Skin epidermis (tissue), 12 donors: ENCODE results near the gene NIN.

Experiments
- H3K27ac ChIP-seq, 21 experiments: fragments of 200-600 bp; sonication (generic) in 11 of 21; one replicate each; pipeline ENCODE4 v1.5.0; 2020; ENCODE audit warnings: mild to moderate bottlenecking in 3 of 21, inconsistent platforms in 2 of 21, moderate library complexity in 2 of 21
- H3K4me3 ChIP-seq, 7 experiments: fragments of 200-600 bp; sonication (generic) in 2 of 7; one replicate each; pipeline ENCODE4 v1.5.0; 2020; ENCODE audit warnings: inconsistent platforms in 2 of 7, mild to moderate bottlenecking in 2 of 7, moderate library complexity in 1 of 7

Gene NIN

DNA sequence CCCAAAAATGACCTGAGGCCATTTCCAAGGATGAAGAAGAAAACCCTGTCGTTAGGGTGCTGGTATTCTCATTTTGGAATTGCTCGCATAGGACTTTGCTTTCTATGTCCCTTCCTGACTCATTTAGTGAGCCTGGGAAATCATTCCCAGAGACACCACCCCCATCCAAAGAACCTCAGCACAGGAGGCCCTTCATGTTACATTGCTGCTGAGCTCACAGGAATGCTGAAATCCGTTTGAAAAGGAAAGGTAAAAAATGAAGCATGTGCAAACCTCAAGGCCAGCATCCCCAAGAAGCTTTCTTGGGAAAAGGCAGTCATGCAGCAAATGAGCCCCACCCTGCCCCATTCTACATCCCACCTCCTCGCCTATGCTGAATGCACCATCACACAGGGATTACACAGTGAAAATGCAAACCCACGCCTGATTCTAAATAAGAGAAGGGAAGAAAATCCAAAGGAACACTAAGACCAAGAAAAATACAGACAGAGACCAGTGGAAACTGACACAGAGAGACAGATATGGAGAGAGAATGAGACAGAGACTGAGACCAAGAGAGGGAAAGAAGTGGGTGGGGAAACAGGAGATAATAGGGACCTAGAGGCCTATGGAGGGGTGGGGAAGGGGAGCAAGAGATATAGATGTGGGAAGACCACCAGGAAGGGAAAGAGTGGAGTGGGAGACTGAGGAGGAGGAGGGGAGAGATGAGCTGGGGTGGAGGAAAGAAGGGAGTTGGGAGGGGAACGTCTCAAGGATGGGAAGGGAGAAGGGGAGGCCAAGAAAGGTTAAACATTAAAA lies 33.5 kb downstream of the NIN start:
- Histone ChIP-seq H3K27ac (no peak overlapping the region), H3K4me3 (no peak overlapping the region)

GRCh38 chr14:50796390-50796789 lies 34.6 kb downstream of the NIN start:
- no peak overlapping the region for H3K27ac ChIP-seq
- H3K4me3 ChIP-seq = no peak overlapping the region

- Histone ChIP-seq H3K4me3 (no peak overlapping the region), H3K27ac (no peak overlapping the region)
These were observed 35.1 kb downstream of the NIN start for GRCh38 chr14:50795909-50796308.

- Histone ChIP-seq H3K27ac (no peak overlapping the region), H3K4me3 (no peak overlapping the region)
These were observed 35.8 kb downstream of the NIN start for GRCh38 chr14:50795142-50795541.

DNA sequence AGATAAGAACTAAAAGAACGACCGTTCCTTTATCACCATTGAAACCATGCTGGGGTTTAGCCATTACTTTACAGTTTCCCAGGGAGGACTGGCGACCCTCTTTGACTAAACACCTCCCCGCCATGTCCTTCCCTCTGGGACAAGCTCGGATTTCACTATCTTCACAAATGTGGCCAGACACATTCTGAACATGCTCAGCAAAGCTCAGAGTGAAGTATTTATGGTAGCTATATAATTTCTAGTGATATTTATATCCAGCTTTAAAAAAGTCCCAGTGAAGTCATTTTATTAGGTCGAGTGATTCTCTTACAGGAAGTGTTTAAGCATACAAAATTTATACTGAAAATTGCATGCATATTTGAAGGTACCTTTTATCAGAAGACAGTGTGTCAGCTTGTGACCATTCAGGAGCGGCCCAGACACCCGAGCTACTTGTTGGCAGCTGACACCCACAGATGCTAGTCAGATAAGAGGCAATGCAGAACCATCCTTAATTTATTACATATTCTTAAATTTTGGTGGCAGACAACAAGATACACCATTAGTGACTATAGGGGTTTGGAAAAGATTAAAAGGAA lies 36.8 kb downstream of the NIN start:
- Histone ChIP-seq H3K27ac (no peak overlapping the region), H3K4me3 (no peak overlapping the region)

DNA sequence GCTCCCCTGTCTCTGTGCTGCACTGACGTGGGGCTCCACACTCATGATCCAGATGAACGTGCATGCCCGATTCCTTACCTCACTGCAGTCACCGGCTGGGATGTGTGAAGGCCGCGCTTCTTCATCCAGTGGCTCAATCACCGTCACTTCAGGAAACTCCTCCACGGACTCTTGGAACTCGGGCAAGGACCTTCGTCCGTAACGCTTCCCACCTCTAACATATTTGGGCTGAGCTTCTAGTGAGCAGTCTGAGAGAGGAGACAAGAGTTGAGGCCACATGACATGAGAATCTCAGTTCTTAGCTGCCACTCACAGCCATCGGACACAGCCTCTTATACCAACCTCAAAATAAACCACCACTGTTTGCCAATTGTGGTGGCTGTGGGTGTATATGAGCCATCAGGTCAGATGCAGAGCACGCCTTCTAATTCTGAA lies 38.3 kb downstream of the NIN start:
- peak overlapping the region in 2 of 21 experiments; percentile 31 to 78 for H3K27ac ChIP-seq
- H3K4me3 ChIP-seq = no peak overlapping the region

- H3K4me3 ChIP-seq = no peak overlapping the region
- H3K27ac ChIP-seq = peak overlapping the region in 5 of 21 experiments; percentile 16 to 78 (median 31)
These were observed 38.9 kb downstream of the NIN start for GRCh38 chr14:50792051-50792477.

DNA sequence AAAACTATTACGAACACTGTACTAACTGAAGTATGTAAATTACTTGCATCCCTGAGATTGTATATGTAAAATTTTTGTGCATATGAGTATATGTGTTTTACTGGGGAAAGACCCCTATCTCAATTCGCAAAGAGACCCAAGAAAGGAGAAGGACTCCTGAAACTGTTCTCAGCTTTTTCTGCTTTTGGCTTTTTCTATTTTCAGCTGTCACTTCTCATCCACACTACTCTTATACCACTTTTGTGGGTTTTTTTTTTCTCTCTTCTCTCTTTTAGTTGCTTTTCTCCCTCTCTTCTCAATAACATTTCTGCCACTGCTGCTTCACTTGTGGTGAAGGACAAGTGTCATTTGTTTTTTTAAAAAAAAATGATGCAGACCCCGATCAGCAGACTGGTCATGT lies 39.8 kb downstream of the NIN start:
- Histone ChIP-seq H3K4me3 (no peak overlapping the region), H3K27ac (peak overlapping the region in 2 of 21 experiments; percentile 31 to 78)

DNA sequence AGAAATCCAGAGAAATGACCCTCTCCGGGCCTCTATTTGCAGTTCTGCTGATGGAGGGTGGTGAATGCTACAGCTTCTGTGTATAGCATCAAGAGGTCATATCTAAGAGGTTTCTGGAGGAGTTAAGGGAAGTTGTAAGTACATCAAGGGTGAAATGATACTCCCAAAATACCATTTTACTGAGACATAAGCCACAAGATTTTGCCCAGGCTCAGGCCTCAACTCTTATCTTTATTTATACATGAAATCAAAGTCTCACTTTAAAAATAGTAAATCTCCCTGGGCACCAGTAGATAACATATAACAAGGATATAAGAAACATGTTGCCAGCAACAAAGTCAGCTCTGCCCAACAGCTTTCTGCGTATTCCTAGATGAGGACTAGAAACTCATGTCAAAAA lies 40.4 kb downstream of the NIN start:
- peak overlapping the region in 1 of 21 experiments; percentile 65 for H3K27ac ChIP-seq

DNA sequence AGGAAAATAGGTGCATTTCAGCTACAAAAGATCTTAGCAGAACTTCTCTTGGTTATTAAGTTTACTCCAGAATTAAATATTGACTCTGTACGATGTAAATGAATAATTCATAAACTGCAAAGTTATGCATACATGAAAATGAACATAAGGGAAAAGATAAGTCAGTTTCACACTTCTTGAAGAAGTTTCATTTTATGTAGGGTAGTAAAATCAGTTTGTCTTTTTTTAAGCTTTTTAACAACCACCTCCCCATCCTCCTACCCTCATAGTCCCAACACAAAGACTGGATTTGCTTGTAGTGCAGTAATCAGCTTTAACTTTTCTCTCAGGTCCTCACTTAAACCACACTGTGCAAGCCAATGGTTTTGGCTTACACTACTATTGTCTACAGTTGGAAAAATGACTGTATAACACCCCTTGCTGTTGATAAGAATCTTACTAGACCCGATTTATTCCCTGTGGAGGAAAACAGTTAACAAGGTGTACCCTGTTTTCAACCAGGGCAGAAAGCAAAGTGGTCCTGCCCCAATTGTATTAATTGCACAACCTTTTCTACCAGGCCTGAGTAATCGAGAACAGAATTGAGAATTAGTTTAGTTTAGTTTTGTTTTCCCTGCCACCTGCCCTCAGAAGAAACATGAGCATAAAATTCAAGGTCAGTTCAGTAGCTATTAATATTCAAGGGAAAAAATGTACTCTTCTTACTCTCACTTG lies 44.1 kb downstream of the NIN start:
- no peak overlapping the region for H3K4me3 ChIP-seq

More for the DNA sequence above, 40.4 kb downstream of the NIN start:
- no peak overlapping the region for H3K4me3 ChIP-seq

GRCh38 chr14:50785457-50786063 lies 45.4 kb downstream of the NIN start:
- H3K27ac ChIP-seq = peak overlapping the region in 8 of 21 experiments; percentile 1 to 77 (median 45)
- H3K4me3 ChIP-seq = no peak overlapping the region

More for the DNA sequence above, 44.1 kb downstream of the NIN start:
- H3K27ac ChIP-seq = peak overlapping the region in 2 of 21 experiments; percentile 25 to 77

- peak overlapping the region in 8 of 21 experiments; percentile 1 to 77 (median 46) for H3K27ac ChIP-seq
- H3K4me3 ChIP-seq = no peak overlapping the region
These were observed 46.1 kb downstream of the NIN start for GRCh38 chr14:50784683-50785456.

DNA sequence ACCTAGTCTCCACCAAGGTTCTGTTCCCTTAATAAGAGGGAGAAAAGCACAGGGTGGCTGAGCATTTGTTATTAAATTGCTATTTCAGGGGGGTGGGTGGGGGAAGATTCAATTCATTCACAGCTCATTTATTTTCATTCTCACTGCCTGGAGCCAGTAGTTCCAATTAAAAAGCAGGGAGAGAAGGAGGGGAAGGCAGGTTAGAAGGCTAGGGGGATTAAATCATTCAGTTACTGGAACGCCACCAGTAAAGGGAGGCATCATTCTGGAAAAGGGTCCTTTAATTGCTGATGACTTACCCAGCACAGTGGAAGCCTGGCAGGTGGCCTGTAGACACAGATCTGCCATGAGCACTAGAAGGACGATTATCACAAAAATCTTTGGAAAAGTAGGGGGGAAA lies 47.4 kb downstream of the NIN start:
- Histone ChIP-seq H3K4me3 (no peak overlapping the region), H3K27ac (peak overlapping the region in 2 of 21 experiments; percentile 34 to 77)

DNA sequence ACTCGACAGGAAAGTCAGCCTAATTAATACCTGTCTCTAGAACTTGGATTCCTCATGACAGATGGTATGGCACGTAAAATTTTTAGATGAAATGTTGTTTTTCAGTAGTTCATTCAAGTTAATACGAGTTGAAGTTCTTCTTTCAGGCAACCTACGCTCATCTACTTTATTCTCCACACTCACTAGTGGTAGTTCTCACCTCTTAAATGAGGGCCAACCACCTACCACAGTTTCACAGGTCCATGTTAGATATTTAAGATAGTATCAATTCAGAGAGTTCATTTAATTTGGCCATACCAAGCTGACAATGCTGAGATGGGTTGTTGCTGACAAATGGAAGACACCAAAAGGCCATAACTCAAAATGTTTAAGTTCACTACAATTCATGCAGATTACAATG lies 50.6 kb downstream of the NIN start:
- H3K4me3 ChIP-seq = no peak overlapping the region
- H3K27ac ChIP-seq = no peak overlapping the region

GRCh38 chr14:50778721-50779483 lies 52.1 kb downstream of the NIN start:
- peak overlapping the region in 2 of 21 experiments; percentile 17 to 24 for H3K27ac ChIP-seq
- no peak overlapping the region for H3K4me3 ChIP-seq

GRCh38 chr14:50776522-50776921 lies 54.4 kb downstream of the NIN start:
- peak overlapping the region in 3 of 21 experiments; percentile 29 to 55 (median 47) for H3K27ac ChIP-seq

DNA sequence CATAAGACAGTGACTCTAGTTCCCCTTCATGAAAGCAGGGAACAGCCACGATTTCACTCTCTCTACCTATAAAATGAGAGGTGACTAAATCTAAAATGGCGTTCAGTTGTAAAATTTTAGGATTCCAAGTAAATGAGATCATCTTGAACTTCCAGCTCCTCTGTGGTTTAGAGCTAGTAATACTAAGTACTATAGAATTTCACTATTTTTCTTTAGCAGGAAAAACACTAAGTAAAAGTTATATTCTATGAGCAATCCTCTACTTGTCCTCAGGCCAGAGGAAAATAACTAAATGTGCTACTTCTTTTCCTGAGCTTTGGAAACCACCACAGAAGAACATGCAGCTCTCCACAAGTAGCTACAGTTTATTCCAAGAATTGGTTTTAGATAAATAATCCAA lies 55.6 kb downstream of the NIN start:
- H3K4me3 ChIP-seq = no peak overlapping the region
- H3K27ac ChIP-seq = peak overlapping the region in 7 of 21 experiments; percentile 5 to 66 (median 55)

More at GRCh38 chr14:50776522-50776921, 54.4 kb downstream of the NIN start:
- H3K4me3 ChIP-seq = no peak overlapping the region

DNA sequence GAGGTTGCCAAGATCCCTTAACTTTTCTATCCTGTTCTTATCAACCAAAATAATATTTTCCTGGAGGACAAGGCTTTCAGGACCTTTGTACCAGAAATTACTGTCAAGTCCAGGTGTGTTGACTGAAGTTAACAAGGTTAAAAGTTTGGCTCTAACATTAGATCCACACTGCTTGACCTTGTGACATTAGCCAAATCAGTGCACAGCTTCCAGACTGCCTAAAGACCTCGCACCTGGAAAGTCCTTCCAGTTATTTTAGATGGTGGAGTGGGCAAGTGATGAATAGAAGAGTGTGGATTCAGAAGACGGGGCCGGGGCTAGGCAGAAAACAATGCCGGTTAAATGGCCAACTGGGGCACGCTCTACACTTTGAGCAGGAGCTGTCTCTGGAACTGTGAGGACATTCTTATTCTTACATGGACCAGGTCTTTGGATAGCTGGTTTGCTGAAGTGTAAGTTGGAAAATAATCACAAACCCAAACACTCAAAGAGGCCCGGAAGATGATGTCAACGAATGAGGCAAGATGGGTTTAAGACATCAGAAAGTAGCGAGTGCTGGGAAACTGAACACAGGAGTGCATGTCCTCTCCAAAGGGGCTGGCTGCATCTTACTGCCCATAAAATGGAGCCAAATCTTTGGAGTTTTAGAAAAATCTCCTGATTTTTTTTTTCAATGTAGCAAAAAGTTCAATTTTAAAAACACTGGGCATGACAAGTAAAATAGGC lies 56.3 kb downstream of the NIN start:
- no peak overlapping the region for H3K4me3 ChIP-seq
- peak overlapping the region in 9 of 21 experiments; percentile 5 to 71 (median 55) for H3K27ac ChIP-seq
